MCF 10A (cell line): ENCODE results near the gene RNF144B. TPM values are rescaled to one million over a fixed set of nuclear protein-coding genes. Genes with fewer than 3 reads are reported as not detected.

Experiments
- BruUV-seq: library from RNA; stranded (reverse); fragments of 400-500 nt; replicated peaks from 2 replicates; lab custom pipeline; 2021; lab: Mats Ljungman, UMichigan
- CTCF ChIA-PET: fragments of 300-600 bp; sonication (Branson Sonifier 250); formaldehyde crosslinking; extraction: SDS; loops from one replicate; lab custom pipeline; 2021; ENCODE audit warnings: antibody characterized with exemption, inconsistent platforms; lab: Yijun Ruan, JAX
- POLR2A ChIA-PET: fragments of 300-600, 350-650 bp; sonication (Branson Sonifier 250); formaldehyde crosslinking; extraction: SDS; loops from one replicate; lab custom pipeline; 2020; ENCODE audit warnings: antibody characterized with exemption, inconsistent platforms; lab: Yijun Ruan, JAX
- DNase-seq: peaks from one replicate; pipeline ENCODE4 v3.0.0-alpha.2; 2018; ENCODE audit not compliant: unreplicated experiment
- H3K27ac Mint-ChIP-seq: one replicate; pipeline ENCODE4 v1.8.0; 2022; ENCODE audit warnings: mild to moderate bottlenecking, low read depth, mixed read lengths; ENCODE audit not compliant: unreplicated experiment
- H3K27me3 Mint-ChIP-seq: one replicate; pipeline ENCODE4 v1.8.0; 2022; ENCODE audit warnings: mixed read lengths; ENCODE audit not compliant: insufficient read depth, unreplicated experiment
- H3K36me3 Mint-ChIP-seq: one replicate; pipeline ENCODE4 v1.8.0; 2022; ENCODE audit warnings: mild to moderate bottlenecking, moderate library complexity, mixed read lengths; ENCODE audit not compliant: insufficient read depth, unreplicated experiment
- H3K4me1 Mint-ChIP-seq: one replicate; pipeline ENCODE4 v1.8.0; 2022; ENCODE audit warnings: mixed read lengths; ENCODE audit not compliant: insufficient read depth, unreplicated experiment
- H3K4me3 Mint-ChIP-seq: one replicate; pipeline ENCODE4 v1.8.0; 2022; ENCODE audit warnings: mild to moderate bottlenecking, moderate library complexity, mixed read lengths; ENCODE audit not compliant: unreplicated experiment
- H3K9me3 Mint-ChIP-seq: one replicate; pipeline ENCODE4 v1.8.0; 2022; ENCODE audit warnings: mixed read lengths; ENCODE audit not compliant: unreplicated experiment
- intact Hi-C: fragments of 100-400 bp; cut with micrococcal nuclease; formaldehyde crosslinking; loops from 2 replicates; pipeline ENCODE4 v1.14.1; 2022
- total RNA-seq: library from RNA; stranded (reverse); gene quantifications from 2 replicates; pipeline ENCODE4 v1.2.3, GENCODE V29; 2022
- TF ChIP-seq, protein P1 (sequence below): fragments of 200-600 bp; IDR thresholded peaks from one replicate; pipeline ENCODE4 v1.8.0; 2022; ENCODE audit warnings: antibody characterized with exemption, mild to moderate bottlenecking; ENCODE audit not compliant: unreplicated experiment

RNF144B gene
- total RNA-seq, 1 experiment from 2014 or later: 57.9 TPM

DNA sequence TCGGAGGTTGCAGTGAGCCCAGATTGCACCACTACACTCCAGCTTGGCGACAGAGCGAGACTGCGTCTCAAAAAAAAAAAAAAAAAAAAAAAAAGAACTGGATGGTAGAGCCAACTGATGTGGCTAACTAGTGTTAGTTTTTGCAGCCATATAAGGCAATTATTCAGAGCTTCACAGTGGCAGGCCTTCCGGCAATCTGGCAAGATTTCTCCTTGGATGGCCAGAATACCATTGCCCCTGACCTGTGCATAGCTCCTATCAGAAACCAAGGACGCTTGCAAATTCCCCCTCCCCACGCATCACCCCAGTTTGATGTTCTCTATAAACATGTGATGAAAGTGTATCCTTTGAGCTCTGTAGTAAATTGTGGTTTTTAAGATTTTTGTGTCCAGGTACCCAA lies 127.0 kb downstream of the RNF144B start:
- TF ChIP-seq, protein P1, sequence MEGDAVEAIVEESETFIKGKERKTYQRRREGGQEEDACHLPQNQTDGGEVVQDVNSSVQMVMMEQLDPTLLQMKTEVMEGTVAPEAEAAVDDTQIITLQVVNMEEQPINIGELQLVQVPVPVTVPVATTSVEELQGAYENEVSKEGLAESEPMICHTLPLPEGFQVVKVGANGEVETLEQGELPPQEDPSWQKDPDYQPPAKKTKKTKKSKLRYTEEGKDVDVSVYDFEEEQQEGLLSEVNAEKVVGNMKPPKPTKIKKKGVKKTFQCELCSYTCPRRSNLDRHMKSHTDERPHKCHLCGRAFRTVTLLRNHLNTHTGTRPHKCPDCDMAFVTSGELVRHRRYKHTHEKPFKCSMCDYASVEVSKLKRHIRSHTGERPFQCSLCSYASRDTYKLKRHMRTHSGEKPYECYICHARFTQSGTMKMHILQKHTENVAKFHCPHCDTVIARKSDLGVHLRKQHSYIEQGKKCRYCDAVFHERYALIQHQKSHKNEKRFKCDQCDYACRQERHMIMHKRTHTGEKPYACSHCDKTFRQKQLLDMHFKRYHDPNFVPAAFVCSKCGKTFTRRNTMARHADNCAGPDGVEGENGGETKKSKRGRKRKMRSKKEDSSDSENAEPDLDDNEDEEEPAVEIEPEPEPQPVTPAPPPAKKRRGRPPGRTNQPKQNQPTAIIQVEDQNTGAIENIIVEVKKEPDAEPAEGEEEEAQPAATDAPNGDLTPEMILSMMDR: no peak
- Mint-ChIP-seq H3K4me1 (no peaks in the 10 kb centered on the region), H3K27me3 (no peaks in the 10 kb centered on the region), H3K4me3 (no peak overlapping the region), H3K9me3 (no peaks in the 10 kb centered on the region), H3K27ac (no peak overlapping the region), H3K36me3 (no peaks in the 10 kb centered on the region)
- intact Hi-C loops: no loop called here
- BruUV-seq: no TSS peak
- no peak for DNase-seq
- CTCF ChIA-PET: interaction anchor here (0.7 to 3.3 kb wide), 2 partner anchors 11 to 14 kb away, joined by 3 to 22 read pairs; no protein-coding TSS in a partner anchor
- POLR2A ChIA-PET: no interaction called here

GRCh38 chr6:18515767-18516166 lies 128.6 kb downstream of the RNF144B start:
- no peak for DNase-seq
- Mint-ChIP-seq H3K27me3 (no peaks in the 10 kb centered on the region), H3K4me3 (no peak overlapping the region), H3K4me1 (no peaks in the 10 kb centered on the region), H3K36me3 (no peaks in the 10 kb centered on the region), H3K27ac (no peak overlapping the region), H3K9me3 (no peaks in the 10 kb centered on the region)
- intact Hi-C loops: no loop called here
- BruUV-seq: no TSS peak
- ChIA-PET POLR2A (no interaction called here), CTCF (interaction anchor here (1.0 to 3.3 kb wide), 4 partner anchors 10 to 13 kb away, joined by 3 to 22 read pairs (median 5); no protein-coding TSS in a partner anchor)
- TF ChIP-seq, protein P1: no peak

Other genes with a start within 250 kb of the RNF144B start
- 8.7 and 11.1 TPM in 2 replicates for gene TPMT, start 232.3 kb upstream of the RNF144B start, total RNA-seq
- 21.2 and 22.3 TPM in 2 replicates for gene KDM1B, start 231.9 kb upstream of the RNF144B start, total RNA-seq
- gene DEK, start 122.8 kb upstream of the RNF144B start, total RNA-seq: 118 and 148 TPM in 2 replicates